ENCODE measurements around the gene TANC2. TPM values are rescaled to one million over a fixed set of nuclear protein-coding genes. Genes with fewer than 3 reads are reported as not detected.

Gene TANC2
- total RNA-seq, 4 donors from 2014 or later, result 14.3 to 34.3 (median 28.3) TPM

DNA sequence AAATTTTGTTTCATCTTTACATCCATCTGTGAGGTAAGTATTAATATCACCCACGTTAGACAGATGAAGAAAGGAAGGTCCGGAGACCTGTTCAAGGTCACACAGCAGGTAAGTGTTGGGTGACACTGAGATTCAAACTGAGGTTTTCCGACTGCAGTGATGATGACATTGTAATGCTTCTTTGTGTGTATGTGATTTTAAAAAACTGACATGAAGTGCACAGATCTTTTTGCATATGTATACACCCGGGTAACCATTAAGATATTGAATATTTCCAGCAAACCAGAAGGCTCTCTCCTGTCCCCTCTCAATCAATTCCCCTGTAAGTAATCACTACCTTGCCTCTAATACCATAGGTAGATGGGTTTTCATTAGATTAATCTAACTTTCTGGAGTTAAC is 1.5 kb upstream of the TANC2 start:
- ATAC-seq (ENCODE audit: low FRiP score) (no peak), DNase-seq (ENCODE audit: low spot score) (no peak)
- TF ChIP-seq CTCF (IDR thresholded peaks at IDR 0.05), result no peak

DNA sequence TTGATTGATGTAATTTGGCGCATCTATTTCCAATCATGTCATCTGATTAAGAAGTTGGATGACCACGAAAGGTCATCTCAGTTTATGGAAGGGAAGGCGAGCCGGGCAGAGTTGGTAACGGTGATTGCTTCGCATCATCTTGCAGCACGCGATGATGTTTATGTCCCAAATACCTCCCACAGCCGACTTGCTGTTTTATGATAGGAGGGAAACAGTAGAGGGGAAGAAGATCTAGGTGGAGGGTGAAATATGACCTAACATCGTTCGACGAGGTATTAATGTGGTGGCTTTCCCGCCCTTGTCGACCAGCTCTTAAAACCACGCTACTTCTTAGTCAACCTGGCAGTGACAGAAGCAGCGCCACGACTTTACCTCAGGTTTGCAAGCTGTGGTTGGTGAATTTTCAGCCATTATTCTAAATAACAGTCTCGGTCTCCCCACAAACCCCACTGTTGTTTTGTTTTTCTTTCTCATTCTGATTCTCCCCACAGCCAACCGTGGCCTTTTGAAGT is 805 bp upstream of the TANC2 start:
- ATAC-seq (ENCODE audit: low FRiP score) (no peak), DNase-seq (ENCODE audit: low spot score) (no peak)
- no peak for TF ChIP-seq CTCF (IDR thresholded peaks at IDR 0.05)

DNA sequence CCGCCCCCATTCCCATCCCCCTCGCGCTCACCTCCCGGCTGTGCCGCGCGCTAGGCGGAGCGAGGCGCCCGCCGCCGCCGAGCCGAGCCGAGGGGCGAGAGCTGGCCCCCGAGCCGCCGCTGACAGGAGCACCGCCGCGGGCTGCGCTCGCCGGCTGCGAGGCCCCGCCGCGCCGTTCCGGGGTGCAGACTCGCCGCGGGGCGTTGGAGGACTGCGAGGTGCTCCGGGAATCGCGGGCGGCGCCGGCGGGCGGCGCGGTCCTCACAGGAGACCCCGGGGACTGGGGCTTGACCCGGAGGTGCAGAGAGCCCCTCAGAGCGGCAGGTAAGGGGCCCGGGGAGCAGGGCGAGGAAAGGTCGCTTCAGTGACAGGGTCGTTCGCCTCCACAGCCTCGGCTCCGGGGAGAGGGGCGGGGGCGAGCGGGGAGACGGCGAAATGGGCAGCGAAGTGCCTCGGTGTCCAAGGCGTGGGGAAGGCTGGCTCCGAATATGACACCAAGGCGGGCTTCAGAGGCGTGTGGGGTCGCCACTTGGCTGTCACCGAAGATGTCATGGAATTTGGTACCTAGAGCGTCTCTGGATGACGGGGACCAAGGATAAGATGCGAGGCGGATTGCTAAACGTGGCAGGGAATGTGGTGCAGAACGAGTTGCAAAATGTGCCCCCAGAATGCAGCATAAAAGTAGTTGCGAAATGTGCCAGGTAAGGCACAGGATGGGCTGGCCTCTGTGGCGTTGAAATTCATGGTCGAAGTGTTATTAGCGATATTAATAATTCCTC is 580 bp downstream of the TANC2 start:
- peak; percentile 83 for ATAC-seq (ENCODE audit: low FRiP score)

DNA sequence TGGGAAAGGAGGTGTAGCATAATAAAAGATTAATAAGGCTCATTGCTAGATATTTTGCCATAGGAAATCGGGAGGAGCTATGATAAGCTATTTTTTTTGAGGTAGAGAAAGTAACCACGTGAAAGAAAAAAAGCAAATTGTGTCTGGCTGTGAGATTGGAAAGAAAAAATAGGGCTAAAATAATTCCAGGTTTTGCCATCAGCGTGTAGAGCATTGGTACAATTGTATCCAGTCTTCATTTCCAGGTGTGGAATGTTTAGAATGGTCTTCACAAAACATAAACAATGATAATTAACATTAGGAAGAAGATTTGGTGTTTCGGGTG is 1.1 kb downstream of the TANC2 start:
- TF ChIP-seq CTCF (IDR thresholded peaks at IDR 0.05), result no peak
- DNase-seq (ENCODE audit: low spot score) (no peak), ATAC-seq (ENCODE audit: low FRiP score) (no peak)

More for the DNA sequence above, 580 bp downstream of the TANC2 start:
- no peak for TF ChIP-seq CTCF (IDR thresholded peaks at IDR 0.05)
- no peak for DNase-seq (ENCODE audit: low spot score)

GRCh38 chr17:62968445-62968923 is 2.4 kb downstream of the TANC2 start:
- peak; percentile 56 for ATAC-seq (ENCODE audit: low FRiP score)
- DNase-seq (ENCODE audit: low spot score), result no peak
- TF ChIP-seq CTCF (IDR thresholded peaks at IDR 0.05), result peak in 1 of 3 donors; percentile 51

- no peak for DNase-seq (ENCODE audit: low spot score)
- no peak for TF ChIP-seq CTCF (IDR thresholded peaks at IDR 0.05)
- no peak for ATAC-seq (ENCODE audit: low FRiP score)
Observed at GRCh38 chr17:62970610-62971009, 4.6 kb downstream of the TANC2 start.

GRCh38 chr17:62971853-62972252 is 5.8 kb downstream of the TANC2 start:
- DNase-seq (ENCODE audit: low spot score) (no peak), ATAC-seq (ENCODE audit: low FRiP score) (no peak)
- no peak for TF ChIP-seq CTCF (IDR thresholded peaks at IDR 0.05)
